Adipocyte (in vitro differentiated cells): Measurements from ENCODE around the gene CASP3.
"Not testable (repeated sequence)": the region's sequence is repeated elsewhere in the genome, so short reads cannot be mapped to it uniquely, and the experiment has no call there.

Experiments
- DNase-seq: peaks from one replicate; pipeline ENCODE4 v3.0.0-alpha.2; 2015; ENCODE audit warnings: low read depth
- H3K27me3 ChIP-seq: replicated peaks from 2 replicates; pipeline ENCODE4 v1.7.0; 2013; ENCODE audit warnings: mild to moderate bottlenecking, low read length, moderate library complexity; ENCODE audit not compliant: control insufficient read depth, insufficient read depth
- H3K36me3 ChIP-seq: 2 replicates; pipeline ENCODE4 v1.7.0; 2013; ENCODE audit warnings: low read length, mild to moderate bottlenecking, moderate library complexity; ENCODE audit not compliant: control insufficient read depth, insufficient read depth, severe bottlenecking
- H3K4me1 ChIP-seq: 2 replicates; pipeline ENCODE4 v1.7.0; 2013; ENCODE audit warnings: mild to moderate bottlenecking, low read length, moderate library complexity; ENCODE audit not compliant: control insufficient read depth, insufficient read depth
- H3K4me3 ChIP-seq: 2 replicates; pipeline ENCODE4 v1.7.0; 2013; ENCODE audit warnings: mild to moderate bottlenecking, low read length, moderate library complexity
- H3K9ac ChIP-seq: 2 replicates; pipeline ENCODE4 v1.7.0; 2013; ENCODE audit warnings: mild to moderate bottlenecking, low read length, moderate library complexity
- H3K9me3 ChIP-seq: 2 replicates; pipeline ENCODE4 v1.7.0; 2013; ENCODE audit warnings: mild to moderate bottlenecking, low read length, moderate library complexity; ENCODE audit not compliant: control insufficient read depth

Gene CASP3

GRCh38 chr4:184612074-184612473, 37.2 kb downstream of the CASP3 start:
- no peak for DNase-seq
- no peaks in the 10 kb centered on the region for H3K4me1 ChIP-seq

GRCh38 chr4:184607429-184607828, 41.8 kb downstream of the CASP3 start:
- not testable (repeated sequence) for H3K36me3 ChIP-seq, H3K9ac ChIP-seq, H3K4me3 ChIP-seq, DNase-seq, H3K27me3 ChIP-seq, H3K4me1 ChIP-seq, H3K9me3 ChIP-seq

More at GRCh38 chr4:184612074-184612473, 37.2 kb downstream of the CASP3 start:
- no peaks in the 10 kb centered on the region for H3K27me3 ChIP-seq
- no peak overlapping the region for H3K9ac ChIP-seq
- H3K36me3 ChIP-seq = no peaks in the 10 kb centered on the region
- no peak overlapping the region for H3K4me3 ChIP-seq
- H3K9me3 ChIP-seq = no peaks in the 10 kb centered on the region

- not testable (repeated sequence) for H3K9me3 ChIP-seq, H3K9ac ChIP-seq, DNase-seq, H3K27me3 ChIP-seq, H3K4me3 ChIP-seq, H3K36me3 ChIP-seq
- H3K4me1 ChIP-seq = peaks cover 16% of the 10 kb centered on the region
Measured at GRCh38 chr4:184602857-184603256, 46.4 kb downstream of the CASP3 start.

GRCh38 chr4:184600982-184601381, 48.3 kb downstream of the CASP3 start:
- not testable (repeated sequence) for H3K4me3 ChIP-seq, H3K36me3 ChIP-seq, H3K27me3 ChIP-seq, H3K9me3 ChIP-seq, DNase-seq, H3K9ac ChIP-seq
- peaks cover 16% of the 10 kb centered on the region for H3K4me1 ChIP-seq

- peak overlapping the region; percentile 46 for H3K4me3 ChIP-seq
- peaks cover 16% of the 10 kb centered on the region for H3K4me1 ChIP-seq
- H3K36me3 ChIP-seq = no peaks in the 10 kb centered on the region
- DNase-seq = peak; percentile 29
- peaks cover 3% of the 10 kb centered on the region for H3K9me3 ChIP-seq
- no peak overlapping the region for H3K9ac ChIP-seq
- H3K27me3 ChIP-seq = peaks cover 2% of the 10 kb centered on the region
Measured at GRCh38 chr4:184599492-184600135, 49.6 kb downstream of the CASP3 start.

GRCh38 chr4:184598753-184599491, 50.3 kb downstream of the CASP3 start:
- no peaks in the 10 kb centered on the region for H3K9me3 ChIP-seq
- peaks cover 2% of the 10 kb centered on the region for H3K27me3 ChIP-seq
- H3K9ac ChIP-seq = no peak overlapping the region
- H3K4me3 ChIP-seq = peak overlapping the region; percentile 46
- H3K36me3 ChIP-seq = no peaks in the 10 kb centered on the region
- DNase-seq = no peak
- peaks cover 16% of the 10 kb centered on the region for H3K4me1 ChIP-seq

- Histone ChIP-seq H3K4me1 (peaks cover 16% of the 10 kb centered on the region), H3K9ac (no peak overlapping the region), H3K36me3 (no peaks in the 10 kb centered on the region)
Measured at GRCh38 chr4:184596617-184597185, 52.5 kb downstream of the CASP3 start.

GRCh38 chr4:184596044-184596616, 53.1 kb downstream of the CASP3 start:
- H3K9ac ChIP-seq = no peak overlapping the region
- peaks cover 16% of the 10 kb centered on the region for H3K4me1 ChIP-seq
- H3K9me3 ChIP-seq = no peaks in the 10 kb centered on the region
- no peaks in the 10 kb centered on the region for H3K27me3 ChIP-seq
- no peak overlapping the region for H3K4me3 ChIP-seq
- no peaks in the 10 kb centered on the region for H3K36me3 ChIP-seq
- DNase-seq = no peak

More at GRCh38 chr4:184596617-184597185, 52.5 kb downstream of the CASP3 start:
- no peak for DNase-seq
- Histone ChIP-seq H3K27me3 (peaks cover 2% of the 10 kb centered on the region), H3K4me3 (no peak overlapping the region), H3K9me3 (no peaks in the 10 kb centered on the region)

- H3K27me3 ChIP-seq = no peaks in the 10 kb centered on the region
- peaks cover 16% of the 10 kb centered on the region for H3K4me1 ChIP-seq
- DNase-seq = no peak
- no peak overlapping the region for H3K4me3 ChIP-seq
- H3K36me3 ChIP-seq = no peaks in the 10 kb centered on the region
- H3K9ac ChIP-seq = no peak overlapping the region
- H3K9me3 ChIP-seq = no peaks in the 10 kb centered on the region
Measured at GRCh38 chr4:184595430-184595829, 53.8 kb downstream of the CASP3 start.

- H3K4me3 ChIP-seq = no peak overlapping the region
- DNase-seq = no peak
- H3K9ac ChIP-seq = no peak overlapping the region
- H3K4me1 ChIP-seq = no peaks in the 10 kb centered on the region
- H3K9me3 ChIP-seq = no peaks in the 10 kb centered on the region
- H3K27me3 ChIP-seq = peaks cover 4% of the 10 kb centered on the region
- H3K36me3 ChIP-seq = no peaks in the 10 kb centered on the region
Measured at GRCh38 chr4:184593461-184593860, 55.8 kb downstream of the CASP3 start.

GRCh38 chr4:184591747-184592270, 57.4 kb downstream of the CASP3 start:
- H3K9ac ChIP-seq, H3K4me3 ChIP-seq, DNase-seq, H3K27me3 ChIP-seq, H3K36me3 ChIP-seq, H3K9me3 ChIP-seq, H3K4me1 ChIP-seq: not testable (repeated sequence)
